ENCODE measurements around the gene OPN1SW.

Gene OPN1SW

DNA sequence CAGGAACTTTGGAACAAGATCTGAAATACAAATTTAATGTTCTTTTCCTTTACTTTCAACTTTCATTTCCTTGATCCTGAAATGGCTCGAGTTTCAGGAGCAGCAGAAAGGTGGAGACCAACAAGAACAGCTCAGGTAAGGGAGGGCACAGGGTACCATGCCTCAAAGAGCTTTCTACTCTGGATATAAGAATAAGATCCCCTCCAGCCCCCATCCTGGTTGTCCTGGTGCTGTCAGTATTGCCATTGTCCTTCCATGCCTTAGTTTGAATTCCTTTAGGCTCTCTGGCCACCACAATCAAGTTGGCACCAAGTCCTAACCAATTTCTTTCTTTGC is 48.9 kb downstream of the OPN1SW start:
- no peak for ATAC-seq (ENCODE audit: low read depth)
- Mint-ChIP-seq H3K4me3 (no peak overlapping the region), H3K36me3 (no peaks in the 10 kb centered on the region), H3K27me3 (peaks cover 4% of the 10 kb centered on the region), H3K27ac (no peak overlapping the region), H3K9me3 (no peaks in the 10 kb centered on the region), H3K4me1 (peaks cover 10% of the 10 kb centered on the region)
- no peak for DNase-seq (ENCODE audit: low spot score in 2 of 2)

DNA sequence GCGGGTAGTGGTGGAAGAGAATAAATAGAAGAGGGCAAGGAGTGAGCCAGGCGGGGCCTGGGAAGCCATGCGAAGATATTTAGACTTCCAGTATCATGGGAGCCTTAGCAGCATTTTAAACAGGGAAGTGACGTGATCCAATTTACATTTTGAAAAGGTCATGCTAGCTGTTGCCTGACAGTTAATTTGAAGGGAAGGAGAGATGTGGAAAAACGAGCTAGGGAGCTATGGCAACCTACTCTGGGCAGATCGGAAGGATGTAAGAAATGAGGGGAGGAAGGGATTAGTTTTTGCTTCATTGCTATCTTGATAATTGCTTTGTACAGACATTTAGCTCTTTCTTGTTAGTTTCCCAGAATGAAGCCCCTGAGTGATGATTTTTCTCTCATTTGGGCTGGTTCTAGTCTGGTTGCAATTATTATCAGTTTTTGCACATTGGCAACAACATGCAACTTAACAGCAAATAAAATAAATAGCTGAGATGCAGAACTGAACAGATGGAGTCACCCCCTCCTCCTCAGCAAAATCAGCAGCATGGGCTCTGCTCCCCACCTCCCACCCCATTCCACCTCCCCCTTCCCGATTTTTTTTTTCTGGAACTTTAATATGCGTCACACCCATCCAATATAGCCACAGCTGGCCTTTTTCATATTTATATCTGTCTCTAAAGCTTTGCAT is 49.4 kb downstream of the OPN1SW start:
- ATAC-seq (ENCODE audit: low read depth) (no peak), DNase-seq (ENCODE audit: low spot score in 2 of 2) (no peak)
- H3K36me3 Mint-ChIP-seq: no peaks in the 10 kb centered on the region
- no peak overlapping the region for H3K27ac Mint-ChIP-seq
- H3K4me3 Mint-ChIP-seq: no peak overlapping the region
- no peaks in the 10 kb centered on the region for H3K9me3 Mint-ChIP-seq
- peaks cover 4% of the 10 kb centered on the region for H3K27me3 Mint-ChIP-seq
- H3K4me1 Mint-ChIP-seq: peaks cover 9% of the 10 kb centered on the region

DNA sequence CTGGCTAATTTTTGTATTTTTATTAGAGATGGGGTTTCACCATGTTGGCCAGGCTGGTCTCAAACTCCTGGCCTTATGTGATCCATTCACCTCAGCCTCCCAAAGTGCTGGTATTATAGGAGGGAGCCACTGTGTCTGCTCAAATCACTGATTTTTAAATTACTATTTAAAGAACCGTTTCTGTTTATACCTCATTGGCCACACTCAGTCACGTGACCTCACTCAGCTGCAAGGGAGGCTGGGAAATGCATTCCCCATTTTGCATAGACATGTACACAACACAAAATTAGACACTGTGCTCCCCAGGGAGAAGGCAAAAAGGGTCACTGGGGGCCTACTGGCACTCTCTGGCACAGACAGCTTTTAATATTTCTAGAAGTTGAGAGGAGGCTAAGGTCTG is 50.1 kb downstream of the OPN1SW start:
- no peaks in the 10 kb centered on the region for H3K9me3 Mint-ChIP-seq
- H3K36me3 Mint-ChIP-seq: no peaks in the 10 kb centered on the region
- no peak for DNase-seq (ENCODE audit: low spot score in 2 of 2)
- peaks cover 8% of the 10 kb centered on the region for H3K4me1 Mint-ChIP-seq
- peaks cover 4% of the 10 kb centered on the region for H3K27me3 Mint-ChIP-seq
- no peak for ATAC-seq (ENCODE audit: low read depth)
- H3K27ac Mint-ChIP-seq: no peak overlapping the region
- H3K4me3 Mint-ChIP-seq: no peak overlapping the region

DNA sequence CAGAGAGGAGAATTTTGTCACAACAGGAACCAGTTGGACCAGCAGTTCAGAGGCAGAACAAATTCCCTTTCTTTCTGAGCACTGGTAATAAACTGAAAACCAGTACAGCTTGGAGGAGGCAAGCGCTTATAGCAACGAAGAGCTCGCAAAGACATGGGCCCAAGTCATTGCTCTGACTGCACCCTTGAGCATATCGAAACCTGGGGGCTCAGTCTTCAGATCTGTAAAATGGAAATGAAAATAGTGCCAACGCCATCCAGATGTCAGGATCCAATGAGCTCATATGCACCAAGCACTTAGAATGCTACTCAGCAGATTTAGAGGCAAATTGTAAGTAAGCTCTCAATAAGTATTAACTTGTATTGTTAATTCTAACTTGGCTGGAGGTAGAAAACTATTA is 50.9 kb downstream of the OPN1SW start:
- Mint-ChIP-seq H3K4me3 (no peak overlapping the region), H3K36me3 (no peaks in the 10 kb centered on the region), H3K4me1 (peaks cover 8% of the 10 kb centered on the region), H3K27me3 (peaks cover 4% of the 10 kb centered on the region), H3K9me3 (no peaks in the 10 kb centered on the region), H3K27ac (no peak overlapping the region)
- ATAC-seq (ENCODE audit: low read depth): no peak
- no peak for DNase-seq (ENCODE audit: low spot score in 2 of 2)
